Sigmoid colon (tissue), 7 donors: ENCODE measurements around the gene CDH13. TPM values are rescaled to one million over a fixed set of nuclear protein-coding genes. Genes with fewer than 3 reads are reported as not detected.

Source experiments
- DNase-seq: peaks from one replicate; pipeline ENCODE4 v3.0.0-alpha.2; 2019
- H3K27ac ChIP-seq, 4 donors: fragments of 200-600 bp; sonication (generic); one replicate each; pipeline ENCODE4 v1.5.1; 2016 to 2019; ENCODE audit warnings: mild to moderate bottlenecking in 1 of 4
- H3K27me3 ChIP-seq, 3 donors: fragments of 200-600 bp; sonication (generic); one replicate each; pipeline ENCODE4 v1.5.1; 2019; ENCODE audit warnings: mild to moderate bottlenecking in 1 of 3
- H3K36me3 ChIP-seq, 4 donors: fragments of 200-600 bp; sonication (generic); one replicate each; pipeline ENCODE4 v1.5.1; 2016 to 2019
- H3K4me1 ChIP-seq, 4 donors: fragments of 200-600 bp; sonication (generic); one replicate each; pipeline ENCODE4 v1.5.1; 2017 to 2019
- H3K4me3 ChIP-seq, 4 donors: fragments of 200-600 bp; sonication (generic); one replicate each; pipeline ENCODE4 v1.5.1; 2017 to 2019; ENCODE audit warnings: mild to moderate bottlenecking in 2 of 4, moderate library complexity in 1 of 4
- H3K9me3 ChIP-seq, 4 donors: fragments of 200-600 bp in 3 of 4; sonication (generic) in 3 of 4; one replicate each; pipeline versions ENCODE4 v1.5.1 to v1.6.1; 2013 to 2019
- EP300 ChIP-seq, 4 donors: sonication (generic); formaldehyde crosslinking; IDR thresholded peaks; one replicate each; pipeline ENCODE4 v1.6.1; 2017; ENCODE audit warnings: antibody characterized with exemption in 4 of 4
- POLR2A ChIP-seq, 2 donors: fragments of 450-650 bp; IDR thresholded peaks; one replicate each; pipeline ENCODE4 v1.6.1; 2016; ENCODE audit warnings: antibody characterized with exemption in 2 of 2, mild to moderate bottlenecking in 2 of 2, moderate library complexity in 2 of 2
- POLR2AphosphoS5 ChIP-seq, 4 donors: sonication (generic); formaldehyde crosslinking; IDR thresholded peaks; one replicate each; pipeline ENCODE4 v1.6.1; 2017; ENCODE audit warnings: antibody characterized with exemption in 4 of 4
- WGBS, 2 donors: extraction: QIAGEN DNeasy Blood & Tissue Kit; methylation state at CpG; one replicate each; pipeline ENCODE4 v1.1.7; 2013; 5-methylcytosine and 5-hydroxymethylcytosine counted together
- intact Hi-C: fragments of 100-400 bp; cut with DNase I; formaldehyde crosslinking; loops from one replicate; pipeline ENCODE4 v1.15.1; 2023
- polyA plus RNA-seq, 3 donors: library from polyadenylated mRNA; stranded (reverse); fragments of 200-250 nt; gene quantifications; one replicate each; pipeline ENCODE4 v1.2.3, GENCODE V29; 2013
- total RNA-seq, 4 donors: library from RNA; depleted of rRNA; stranded (reverse); fragments of >200 nt; gene quantifications; one replicate each; pipeline ENCODE4 v1.1.0, GENCODE V29; 2016
- TF ChIP-seq, protein P1 (sequence below), 4 experiments: fragments of 450-650 bp in 3 of 4; fragments of 200-600 bp in 1 of 4; IDR thresholded peaks; one replicate each; pipeline ENCODE4 v1.5.1; 2016 to 2019; ENCODE audit warnings: antibody characterized with exemption in 4 of 4, mild to moderate bottlenecking in 3 of 4, moderate library complexity in 2 of 4
- donor health status: healthy with polysubstance abuse.
- donor health status: Bipolar disorder and iron deficiency.
- donor health status: healthy.

Gene CDH13
- total and polyA plus RNA-seq, 7 donors = 0.60 to 17.6 (median 11.8) TPM

DNA sequence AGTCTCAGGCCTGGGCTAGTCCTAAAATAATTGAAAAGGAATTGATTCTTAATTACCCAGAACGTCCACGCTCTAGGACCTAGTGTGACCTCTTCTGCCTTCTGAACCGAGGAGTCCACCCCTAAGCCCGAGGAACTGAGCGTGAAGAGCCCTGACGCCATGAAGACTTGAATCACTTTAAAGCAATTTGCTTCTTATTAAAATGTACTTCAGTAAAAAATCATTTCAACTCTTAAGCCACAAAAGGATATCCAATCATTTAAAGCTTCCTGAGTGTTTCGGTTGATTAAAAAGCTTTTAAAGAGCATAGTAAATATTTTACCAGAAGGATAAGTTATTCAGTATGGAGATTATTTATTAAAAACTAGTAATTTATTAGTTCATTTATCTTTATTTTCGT is 1192.6 kb downstream of the CDH13 start:
- TF ChIP-seq POLR2A (IDR thresholded peaks at IDR 0.05) (no peak), EP300 (IDR thresholded peaks at IDR 0.05) (no peak), POLR2AphosphoS5 (IDR thresholded peaks at IDR 0.05) (no peak)
- TF ChIP-seq, protein P1, sequence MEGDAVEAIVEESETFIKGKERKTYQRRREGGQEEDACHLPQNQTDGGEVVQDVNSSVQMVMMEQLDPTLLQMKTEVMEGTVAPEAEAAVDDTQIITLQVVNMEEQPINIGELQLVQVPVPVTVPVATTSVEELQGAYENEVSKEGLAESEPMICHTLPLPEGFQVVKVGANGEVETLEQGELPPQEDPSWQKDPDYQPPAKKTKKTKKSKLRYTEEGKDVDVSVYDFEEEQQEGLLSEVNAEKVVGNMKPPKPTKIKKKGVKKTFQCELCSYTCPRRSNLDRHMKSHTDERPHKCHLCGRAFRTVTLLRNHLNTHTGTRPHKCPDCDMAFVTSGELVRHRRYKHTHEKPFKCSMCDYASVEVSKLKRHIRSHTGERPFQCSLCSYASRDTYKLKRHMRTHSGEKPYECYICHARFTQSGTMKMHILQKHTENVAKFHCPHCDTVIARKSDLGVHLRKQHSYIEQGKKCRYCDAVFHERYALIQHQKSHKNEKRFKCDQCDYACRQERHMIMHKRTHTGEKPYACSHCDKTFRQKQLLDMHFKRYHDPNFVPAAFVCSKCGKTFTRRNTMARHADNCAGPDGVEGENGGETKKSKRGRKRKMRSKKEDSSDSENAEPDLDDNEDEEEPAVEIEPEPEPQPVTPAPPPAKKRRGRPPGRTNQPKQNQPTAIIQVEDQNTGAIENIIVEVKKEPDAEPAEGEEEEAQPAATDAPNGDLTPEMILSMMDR (IDR thresholded peaks at IDR 0.05) = no peak
- intact Hi-C loops = no loop called here
- Histone ChIP-seq H3K27ac (no peak overlapping the region), H3K27me3 (no peaks in the 10 kb centered on the region), H3K9me3 (no peaks in the 10 kb centered on the region), H3K36me3 (no peaks in the 10 kb centered on the region), H3K4me3 (no peak overlapping the region), H3K4me1 (peaks cover 0 to 36% (median 28%) of the 10 kb centered on the region in 4 donors)
- DNase-seq = no peak
- 77 to 83% methylated on average over 8 of the region's 8 CpGs for WGBS, 2 donors

DNA sequence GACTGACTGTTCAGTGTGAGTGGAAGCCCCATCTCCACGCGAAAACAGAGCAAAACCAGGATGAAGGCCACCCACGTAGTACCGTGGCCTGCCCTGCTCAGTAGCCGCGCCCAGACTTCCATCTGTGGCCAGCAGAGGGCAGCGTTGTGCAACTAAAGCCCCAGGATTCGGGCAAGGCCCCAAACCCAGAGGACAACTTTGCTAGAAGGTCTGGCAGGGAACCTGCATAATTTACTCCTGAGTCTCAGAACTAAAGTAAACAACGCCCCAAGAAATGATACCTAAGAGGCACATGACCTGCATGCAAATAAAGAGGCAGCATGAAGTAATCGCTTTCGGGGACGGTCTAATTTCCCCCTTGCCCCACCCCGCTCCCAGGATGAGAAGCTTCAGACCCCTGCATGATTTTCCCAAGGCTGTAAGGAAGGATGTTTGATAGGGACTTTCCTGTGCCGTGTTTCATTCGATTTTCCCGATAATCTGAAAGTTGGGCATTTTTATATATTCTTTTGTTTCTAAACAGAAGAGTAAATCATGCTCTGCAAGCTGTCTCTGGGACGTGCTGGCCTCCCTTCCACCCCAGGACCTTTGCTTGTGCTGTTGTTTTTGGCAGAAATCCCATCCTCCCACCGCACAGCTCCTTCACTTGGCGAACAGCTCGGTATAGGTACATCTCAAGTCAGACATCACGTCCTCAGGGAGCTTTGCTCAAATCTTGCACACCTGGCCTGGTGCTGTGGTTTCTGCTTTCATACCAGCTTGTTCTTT is 1199.6 kb downstream of the CDH13 start:
- no peaks in the 10 kb centered on the region for H3K36me3 ChIP-seq
- H3K4me1 ChIP-seq = peaks cover 2 to 6% (median 4%) of the 10 kb centered on the region in 4 donors
- no peak overlapping the region for H3K27ac ChIP-seq
- DNase-seq = peak; percentile 95
- no peak overlapping the region for H3K4me3 ChIP-seq
- TF ChIP-seq POLR2A (IDR thresholded peaks at IDR 0.05) (no peak), POLR2AphosphoS5 (IDR thresholded peaks at IDR 0.05) (peak; percentile 16 to 76 (median 54)), EP300 (IDR thresholded peaks at IDR 0.05) (no peak)
- TF ChIP-seq, protein P1 (IDR thresholded peaks at IDR 0.05) = peak; percentile 67 to 95 (median 90)
- intact Hi-C loops = loop anchor here (1.0 to 10.0 kb wide), 4 partner anchors 52 to 358 kb away; partner anchors contain the start of gene TAF1C
- H3K27me3 ChIP-seq = no peaks in the 10 kb centered on the region
- H3K9me3 ChIP-seq = no peaks in the 10 kb centered on the region
- WGBS, 2 donors = 27 to 45% methylated on average over 21 of the region's 21 CpGs

DNA sequence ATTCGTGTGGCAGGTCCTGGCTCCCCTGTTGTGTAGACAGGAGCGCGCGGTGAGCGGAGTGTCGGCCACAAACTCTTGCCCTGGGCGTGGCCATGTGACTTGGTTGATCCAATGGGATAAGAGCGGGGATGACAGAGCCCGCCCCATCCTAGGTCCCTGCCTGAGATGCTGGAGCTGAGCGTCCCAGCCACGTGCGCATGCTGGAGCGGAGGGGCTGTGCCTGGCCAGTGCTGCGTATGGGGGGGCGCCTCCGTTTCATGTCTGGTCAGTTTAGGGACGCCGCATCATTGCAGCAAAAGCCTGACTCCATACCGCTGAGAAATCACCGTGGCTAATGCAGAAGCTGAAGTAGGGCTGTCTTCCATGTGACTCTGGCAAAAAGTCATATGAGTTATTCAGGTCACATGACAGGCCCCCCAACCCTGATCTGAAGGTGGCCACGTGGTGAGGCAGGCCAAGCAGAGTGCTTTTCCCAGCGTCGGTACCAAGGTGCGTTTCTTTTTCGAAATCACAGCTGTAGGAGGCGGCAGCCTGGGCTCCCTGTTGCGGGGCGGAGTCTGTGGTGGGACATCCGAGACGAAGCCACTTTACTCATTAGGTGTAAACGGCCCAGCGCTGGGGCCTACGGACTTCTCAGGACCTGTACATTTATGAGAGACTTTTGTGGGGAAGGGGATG is 1203.5 kb downstream of the CDH13 start:
- no peaks in the 10 kb centered on the region for H3K36me3 ChIP-seq
- no peak overlapping the region for H3K4me3 ChIP-seq
- no peak for TF ChIP-seq EP300 (IDR thresholded peaks at IDR 0.05)
- TF ChIP-seq, protein P1 (IDR thresholded peaks at IDR 0.05) = no peak
- no peak for TF ChIP-seq POLR2A (IDR thresholded peaks at IDR 0.05)
- intact Hi-C loops = no loop called here
- peaks cover 0 to 6% (median 3%) of the 10 kb centered on the region in 4 donors for H3K4me1 ChIP-seq
- no peaks in the 10 kb centered on the region for H3K9me3 ChIP-seq
- no peaks in the 10 kb centered on the region for H3K27me3 ChIP-seq
- WGBS, 2 donors = 89 to 90% methylated on average over 33 of the region's 33 CpGs
- peak; percentile 54 for DNase-seq
- no peak overlapping the region for H3K27ac ChIP-seq

DNA sequence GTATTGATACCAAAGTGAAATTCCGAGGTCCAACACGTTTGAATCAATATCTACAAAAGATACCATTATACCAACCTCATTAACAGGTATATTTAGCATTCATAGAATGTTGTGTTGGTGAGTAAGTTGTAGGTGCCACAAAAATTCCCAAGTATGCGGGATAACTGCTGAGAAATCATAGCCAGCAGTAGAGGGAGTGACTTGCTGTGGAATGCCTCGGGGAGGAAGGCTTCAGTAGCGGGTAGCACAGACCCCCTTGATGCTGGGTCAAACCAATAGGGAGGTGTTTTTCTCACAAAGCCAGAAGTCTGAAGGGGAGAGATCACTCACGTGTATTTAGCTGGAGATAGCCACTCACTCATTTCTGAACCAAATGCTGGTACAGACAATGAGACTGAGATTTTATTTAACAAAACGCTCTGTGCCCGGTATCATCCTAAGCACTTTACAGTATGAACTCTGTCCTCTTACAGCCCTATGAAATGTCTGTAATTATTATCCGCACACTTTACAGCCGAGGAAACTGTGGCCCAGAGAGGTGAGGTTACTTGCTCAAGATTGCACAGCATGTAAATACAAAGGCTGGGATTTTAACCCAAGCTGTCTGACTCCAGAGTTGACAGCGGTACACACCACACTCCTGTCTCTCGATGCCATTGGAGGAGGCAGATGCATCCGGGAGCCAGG is 1204.1 kb downstream of the CDH13 start:
- TF ChIP-seq, protein P1 (IDR thresholded peaks at IDR 0.05) = no peak
- Histone ChIP-seq H3K27ac (no peak overlapping the region), H3K36me3 (no peaks in the 10 kb centered on the region), H3K4me3 (no peak overlapping the region), H3K4me1 (peaks cover 0 to 9% (median 3%) of the 10 kb centered on the region in 4 donors), H3K9me3 (no peaks in the 10 kb centered on the region), H3K27me3 (no peaks in the 10 kb centered on the region)
- WGBS, 2 donors = 54 to 75% methylated on average over 13 of the region's 13 CpGs
- DNase-seq = no peak
- intact Hi-C loops = no loop called here
